ENCODE measurements around the gene ADO. TPM values are rescaled to one million over a fixed set of nuclear protein-coding genes. Genes with fewer than 3 reads are reported as not detected.
"Not testable (repeated sequence)": the region's sequence is repeated elsewhere in the genome, so short reads cannot be mapped to it uniquely, and the experiment has no call there.

Gene ADO
- total RNA-seq, 1 experiment from 2014 or later: 29.3 TPM

DNA sequence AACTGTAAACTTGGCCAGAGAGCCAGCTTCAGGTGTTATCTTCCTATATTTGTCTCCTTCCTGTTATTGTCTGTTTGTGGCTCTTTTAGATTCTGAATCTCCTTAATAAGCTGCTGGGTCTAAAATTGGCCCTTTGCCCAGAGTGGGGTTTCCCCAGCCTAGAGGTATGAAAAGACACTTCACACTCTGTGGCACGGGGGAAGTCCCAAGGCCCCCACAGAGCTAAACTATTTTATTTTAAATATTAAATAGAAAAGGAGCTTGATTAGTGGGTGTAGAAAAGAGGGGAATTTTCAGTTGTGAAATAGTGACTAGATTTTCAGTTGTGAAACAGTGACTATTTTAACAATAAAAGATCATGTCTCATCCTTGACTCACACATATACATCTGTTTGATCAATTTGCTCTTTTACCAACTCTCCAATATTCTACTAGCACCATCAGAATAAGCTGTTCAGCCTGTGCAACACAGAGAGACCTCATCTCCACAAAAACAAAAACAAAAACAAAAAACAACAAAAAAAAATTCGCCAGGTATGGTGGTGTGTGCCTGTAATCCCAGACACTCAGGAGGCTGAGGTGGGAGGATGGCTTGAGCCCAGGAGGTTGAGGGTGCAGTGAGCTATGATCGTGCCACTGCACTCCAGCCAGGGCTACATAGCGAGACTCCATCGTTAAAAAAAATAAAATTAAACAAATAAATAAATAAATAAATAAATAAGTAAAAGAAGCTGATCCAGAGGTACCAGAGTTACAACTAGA is 24.9 kb upstream of the ADO start:
- no peak for DNase-seq (ENCODE audit: low spot score)
- POLR2A ChIA-PET: no interaction called here
- Mint-ChIP-seq H3K4me3 (no peak overlapping the region), H3K27ac (no peak overlapping the region), H3K36me3 (0 out of 2 replicates have a peak, but pooled peaks cover 3% of the 10 kb centered on the region), H3K9me3 (peaks cover 13% of the 10 kb centered on the region), H3K27me3 (ENCODE audit: low read depth) (no peaks in the 10 kb centered on the region; the same call in 1 of the 2 replicates), H3K4me1 (no peaks in the 10 kb centered on the region)
- TF ChIP-seq NFATC4 (CRISPR knock-in tag; IDR thresholded peaks at IDR 0.05) (no peak), KAT7 (CRISPR knock-in tag; IDR thresholded peaks at IDR 0.05; ENCODE audit: borderline replicate concordance) (no peak), PRRX2 (CRISPR knock-in tag; IDR thresholded peaks at IDR 0.05) (no peak), FOXP1 (CRISPR knock-in tag; IDR thresholded peaks at IDR 0.05; ENCODE audit: borderline replicate concordance) (no peak), RELA (CRISPR knock-in tag; IDR thresholded peaks at IDR 0.05; ENCODE audit: borderline replicate concordance) (no peak), ATF1 (CRISPR knock-in tag; IDR thresholded peaks at IDR 0.05) (no peak), NFYB (CRISPR knock-in tag; conservative IDR thresholded peaks at IDR 0.05; ENCODE audit: low read depth) (no peak), ZNF219 (CRISPR knock-in tag; IDR thresholded peaks at IDR 0.05; ENCODE audit: borderline replicate concordance) (no peak), HMGA2 (CRISPR knock-in tag; IDR thresholded peaks at IDR 0.05) (no peak), NR1H2 (CRISPR knock-in tag; IDR thresholded peaks at IDR 0.05) (no peak), EMX1 (CRISPR knock-in tag; IDR thresholded peaks at IDR 0.05) (no peak), TEAD1 (CRISPR knock-in tag; IDR thresholded peaks at IDR 0.05) (no peak)
- TF ChIP-seq, protein P1, sequence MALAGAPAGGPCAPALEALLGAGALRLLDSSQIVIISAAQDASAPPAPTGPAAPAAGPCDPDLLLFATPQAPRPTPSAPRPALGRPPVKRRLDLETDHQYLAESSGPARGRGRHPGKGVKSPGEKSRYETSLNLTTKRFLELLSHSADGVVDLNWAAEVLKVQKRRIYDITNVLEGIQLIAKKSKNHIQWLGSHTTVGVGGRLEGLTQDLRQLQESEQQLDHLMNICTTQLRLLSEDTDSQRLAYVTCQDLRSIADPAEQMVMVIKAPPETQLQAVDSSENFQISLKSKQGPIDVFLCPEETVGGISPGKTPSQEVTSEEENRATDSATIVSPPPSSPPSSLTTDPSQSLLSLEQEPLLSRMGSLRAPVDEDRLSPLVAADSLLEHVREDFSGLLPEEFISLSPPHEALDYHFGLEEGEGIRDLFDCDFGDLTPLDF (CRISPR knock-in tag; IDR thresholded peaks at IDR 0.05): no peak
- TF ChIP-seq, protein P2, sequence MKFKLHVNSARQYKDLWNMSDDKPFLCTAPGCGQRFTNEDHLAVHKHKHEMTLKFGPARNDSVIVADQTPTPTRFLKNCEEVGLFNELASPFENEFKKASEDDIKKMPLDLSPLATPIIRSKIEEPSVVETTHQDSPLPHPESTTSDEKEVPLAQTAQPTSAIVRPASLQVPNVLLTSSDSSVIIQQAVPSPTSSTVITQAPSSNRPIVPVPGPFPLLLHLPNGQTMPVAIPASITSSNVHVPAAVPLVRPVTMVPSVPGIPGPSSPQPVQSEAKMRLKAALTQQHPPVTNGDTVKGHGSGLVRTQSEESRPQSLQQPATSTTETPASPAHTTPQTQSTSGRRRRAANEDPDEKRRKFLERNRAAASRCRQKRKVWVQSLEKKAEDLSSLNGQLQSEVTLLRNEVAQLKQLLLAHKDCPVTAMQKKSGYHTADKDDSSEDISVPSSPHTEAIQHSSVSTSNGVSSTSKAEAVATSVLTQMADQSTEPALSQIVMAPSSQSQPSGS (CRISPR knock-in tag; IDR thresholded peaks at IDR 0.05; ENCODE audit: borderline replicate concordance, low read depth): no peak
- TF ChIP-seq, protein P3, sequence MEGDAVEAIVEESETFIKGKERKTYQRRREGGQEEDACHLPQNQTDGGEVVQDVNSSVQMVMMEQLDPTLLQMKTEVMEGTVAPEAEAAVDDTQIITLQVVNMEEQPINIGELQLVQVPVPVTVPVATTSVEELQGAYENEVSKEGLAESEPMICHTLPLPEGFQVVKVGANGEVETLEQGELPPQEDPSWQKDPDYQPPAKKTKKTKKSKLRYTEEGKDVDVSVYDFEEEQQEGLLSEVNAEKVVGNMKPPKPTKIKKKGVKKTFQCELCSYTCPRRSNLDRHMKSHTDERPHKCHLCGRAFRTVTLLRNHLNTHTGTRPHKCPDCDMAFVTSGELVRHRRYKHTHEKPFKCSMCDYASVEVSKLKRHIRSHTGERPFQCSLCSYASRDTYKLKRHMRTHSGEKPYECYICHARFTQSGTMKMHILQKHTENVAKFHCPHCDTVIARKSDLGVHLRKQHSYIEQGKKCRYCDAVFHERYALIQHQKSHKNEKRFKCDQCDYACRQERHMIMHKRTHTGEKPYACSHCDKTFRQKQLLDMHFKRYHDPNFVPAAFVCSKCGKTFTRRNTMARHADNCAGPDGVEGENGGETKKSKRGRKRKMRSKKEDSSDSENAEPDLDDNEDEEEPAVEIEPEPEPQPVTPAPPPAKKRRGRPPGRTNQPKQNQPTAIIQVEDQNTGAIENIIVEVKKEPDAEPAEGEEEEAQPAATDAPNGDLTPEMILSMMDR (IDR thresholded peaks at IDR 0.05): no peak
- TF ChIP-seq, protein P4, sequence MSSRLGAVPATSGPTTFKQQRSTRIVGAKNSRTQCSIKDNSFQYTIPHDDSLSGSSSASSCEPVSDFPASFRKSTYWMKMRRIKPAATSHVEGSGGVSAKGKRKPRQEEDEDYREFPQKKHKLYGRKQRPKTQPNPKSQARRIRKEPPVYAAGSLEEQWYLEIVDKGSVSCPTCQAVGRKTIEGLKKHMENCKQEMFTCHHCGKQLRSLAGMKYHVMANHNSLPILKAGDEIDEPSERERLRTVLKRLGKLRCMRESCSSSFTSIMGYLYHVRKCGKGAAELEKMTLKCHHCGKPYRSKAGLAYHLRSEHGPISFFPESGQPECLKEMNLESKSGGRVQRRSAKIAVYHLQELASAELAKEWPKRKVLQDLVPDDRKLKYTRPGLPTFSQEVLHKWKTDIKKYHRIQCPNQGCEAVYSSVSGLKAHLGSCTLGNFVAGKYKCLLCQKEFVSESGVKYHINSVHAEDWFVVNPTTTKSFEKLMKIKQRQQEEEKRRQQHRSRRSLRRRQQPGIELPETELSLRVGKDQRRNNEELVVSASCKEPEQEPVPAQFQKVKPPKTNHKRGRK (CRISPR knock-in tag; IDR thresholded peaks at IDR 0.05; ENCODE audit: borderline replicate concordance): no peak
- ATAC-seq: no peak
- CTCF ChIA-PET: no interaction called here

DNA sequence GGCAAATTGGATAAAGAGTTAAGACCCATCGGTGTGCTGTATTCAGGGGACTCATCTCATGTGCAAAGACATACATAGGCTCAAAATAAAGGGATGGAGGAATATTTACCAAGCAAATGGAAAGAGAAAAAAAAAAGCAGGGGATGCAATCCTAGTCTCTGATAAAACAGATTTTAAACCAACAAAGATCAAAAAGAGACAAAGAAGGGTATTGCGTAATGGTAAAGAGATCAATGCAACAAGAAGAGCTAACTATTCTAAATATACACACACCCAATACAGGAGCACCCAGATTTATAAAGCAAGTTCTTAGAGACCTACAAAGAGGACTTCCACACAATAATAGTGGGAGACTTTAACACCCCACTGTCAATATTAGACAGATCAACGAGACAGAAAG is 20.0 kb upstream of the ADO start:
- H3K4me1 Mint-ChIP-seq; DNase-seq (ENCODE audit: low spot score); H3K27me3 Mint-ChIP-seq (ENCODE audit: low read depth); CTCF ChIA-PET; ATAC-seq; H3K4me3 Mint-ChIP-seq; H3K27ac Mint-ChIP-seq: not testable (repeated sequence)
- Mint-ChIP-seq H3K36me3 (peaks cover 17% of the 10 kb centered on the region), H3K9me3 (peaks cover 42% of the 10 kb centered on the region)
- POLR2A ChIA-PET: interaction anchor here (0.6 kb wide), 1 partner anchor 168 kb away, joined by 4 read pairs; no protein-coding TSS in a partner anchor

DNA sequence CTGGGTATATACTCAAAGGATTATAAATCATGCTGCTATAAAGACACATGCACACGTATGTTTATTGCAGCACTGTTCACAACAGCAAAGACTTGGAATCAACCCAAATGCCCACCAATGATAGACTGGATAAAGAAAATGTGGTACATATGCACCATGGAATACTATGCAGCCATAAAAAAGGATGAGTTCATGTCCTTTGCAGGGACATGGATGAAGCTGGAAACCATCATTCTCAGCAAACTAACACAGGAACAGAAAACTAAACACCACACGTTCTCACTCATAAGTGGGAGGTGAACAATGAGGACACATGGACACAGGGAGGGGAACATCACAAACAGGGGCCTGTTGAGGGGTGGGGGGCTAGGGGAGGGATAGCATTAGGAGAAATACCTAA is 16.2 kb upstream of the ADO start:
- CTCF ChIA-PET; H3K27ac Mint-ChIP-seq; H3K27me3 Mint-ChIP-seq (ENCODE audit: low read depth); DNase-seq (ENCODE audit: low spot score); ATAC-seq; H3K4me3 Mint-ChIP-seq; POLR2A ChIA-PET; H3K4me1 Mint-ChIP-seq: not testable (repeated sequence)
- peaks cover 17% of the 10 kb centered on the region for H3K36me3 Mint-ChIP-seq
- H3K9me3 Mint-ChIP-seq: peaks cover 39% of the 10 kb centered on the region

Data from WTC11 (cell line).